Measurements from ENCODE around the gene LNPEP. TPM values are rescaled to one million over a fixed set of nuclear protein-coding genes. Genes with fewer than 3 reads are reported as not detected.

Gene LNPEP
- total RNA-seq, 1 donor from 2014 or later: 40.8 TPM

GRCh38 chr5:97056263-97056662 lies 120.4 kb downstream of the LNPEP start:
- Mint-ChIP-seq H3K9me3 (ENCODE audit: unreplicated experiment) (peaks cover 23% of the 10 kb centered on the region), H3K27ac (ENCODE audit: unreplicated experiment) (no peak overlapping the region), H3K4me1 (ENCODE audit: unreplicated experiment) (peaks cover 2% of the 10 kb centered on the region), H3K4me3 (ENCODE audit: unreplicated experiment) (no peak overlapping the region), H3K36me3 (ENCODE audit: unreplicated experiment) (no peaks in the 10 kb centered on the region), H3K27me3 (ENCODE audit: unreplicated experiment) (peaks cover 54% of the 10 kb centered on the region)
- no peak for DNase-seq (ENCODE audit: extremely low spot score, unreplicated experiment)
- TF ChIP-seq, protein P1, sequence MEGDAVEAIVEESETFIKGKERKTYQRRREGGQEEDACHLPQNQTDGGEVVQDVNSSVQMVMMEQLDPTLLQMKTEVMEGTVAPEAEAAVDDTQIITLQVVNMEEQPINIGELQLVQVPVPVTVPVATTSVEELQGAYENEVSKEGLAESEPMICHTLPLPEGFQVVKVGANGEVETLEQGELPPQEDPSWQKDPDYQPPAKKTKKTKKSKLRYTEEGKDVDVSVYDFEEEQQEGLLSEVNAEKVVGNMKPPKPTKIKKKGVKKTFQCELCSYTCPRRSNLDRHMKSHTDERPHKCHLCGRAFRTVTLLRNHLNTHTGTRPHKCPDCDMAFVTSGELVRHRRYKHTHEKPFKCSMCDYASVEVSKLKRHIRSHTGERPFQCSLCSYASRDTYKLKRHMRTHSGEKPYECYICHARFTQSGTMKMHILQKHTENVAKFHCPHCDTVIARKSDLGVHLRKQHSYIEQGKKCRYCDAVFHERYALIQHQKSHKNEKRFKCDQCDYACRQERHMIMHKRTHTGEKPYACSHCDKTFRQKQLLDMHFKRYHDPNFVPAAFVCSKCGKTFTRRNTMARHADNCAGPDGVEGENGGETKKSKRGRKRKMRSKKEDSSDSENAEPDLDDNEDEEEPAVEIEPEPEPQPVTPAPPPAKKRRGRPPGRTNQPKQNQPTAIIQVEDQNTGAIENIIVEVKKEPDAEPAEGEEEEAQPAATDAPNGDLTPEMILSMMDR (IDR thresholded peaks at IDR 0.05): no peak

DNA sequence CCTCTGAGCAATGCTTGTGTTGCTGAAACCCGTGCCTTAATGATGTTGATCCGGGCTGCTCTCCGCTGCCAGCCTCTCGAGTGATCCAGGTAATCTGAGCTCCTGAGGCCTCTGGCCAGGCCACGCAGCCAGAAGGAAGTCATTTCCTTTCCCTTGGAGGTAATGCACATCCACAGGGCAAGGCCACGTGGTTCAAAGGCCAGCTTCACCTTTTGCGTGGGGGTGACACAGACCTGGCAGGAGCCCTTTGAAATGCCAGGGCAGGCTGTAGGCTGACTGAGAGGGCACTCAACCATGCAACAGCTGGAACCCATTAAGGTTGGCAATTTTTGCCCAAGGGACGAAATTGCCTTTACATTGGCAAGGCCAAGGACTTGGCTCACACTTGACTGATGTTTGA lies 126.2 kb downstream of the LNPEP start:
- H3K9me3 Mint-ChIP-seq (ENCODE audit: unreplicated experiment): peaks cover 9% of the 10 kb centered on the region
- no peaks in the 10 kb centered on the region for H3K36me3 Mint-ChIP-seq (ENCODE audit: unreplicated experiment)
- peaks cover 18% of the 10 kb centered on the region for H3K27me3 Mint-ChIP-seq (ENCODE audit: unreplicated experiment)
- TF ChIP-seq, protein P1 (IDR thresholded peaks at IDR 0.05): no peak
- no peak for DNase-seq (ENCODE audit: extremely low spot score, unreplicated experiment)
- H3K4me1 Mint-ChIP-seq (ENCODE audit: unreplicated experiment): peaks cover 8% of the 10 kb centered on the region
- H3K27ac Mint-ChIP-seq (ENCODE audit: unreplicated experiment): no peak overlapping the region
- no peak overlapping the region for H3K4me3 Mint-ChIP-seq (ENCODE audit: unreplicated experiment)

DNA sequence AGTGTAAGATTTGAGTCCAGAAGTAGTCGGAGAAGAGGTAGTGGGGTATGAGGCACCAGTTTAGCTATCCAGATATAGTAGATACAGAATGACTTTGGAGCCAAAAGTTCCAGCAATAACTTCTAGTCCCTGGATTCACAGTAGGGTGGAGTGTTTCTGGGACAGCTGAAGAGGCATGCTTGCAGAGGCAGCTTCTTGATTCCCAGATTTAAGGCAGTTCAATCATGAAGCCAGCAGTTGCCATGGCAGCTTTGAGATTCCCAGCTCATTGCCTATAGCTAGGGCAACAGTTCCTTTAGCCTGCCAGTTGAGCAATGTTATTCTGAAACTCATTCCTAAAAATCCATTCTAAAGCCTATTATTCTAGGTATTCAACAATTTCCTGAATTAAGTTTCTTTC lies 127.4 kb downstream of the LNPEP start:
- no peak for DNase-seq (ENCODE audit: extremely low spot score, unreplicated experiment)
- Mint-ChIP-seq H3K27me3 (ENCODE audit: unreplicated experiment) (peaks cover 10% of the 10 kb centered on the region), H3K4me1 (ENCODE audit: unreplicated experiment) (peaks cover 15% of the 10 kb centered on the region), H3K27ac (ENCODE audit: unreplicated experiment) (no peak overlapping the region), H3K4me3 (ENCODE audit: unreplicated experiment) (no peak overlapping the region), H3K36me3 (ENCODE audit: unreplicated experiment) (no peaks in the 10 kb centered on the region), H3K9me3 (ENCODE audit: unreplicated experiment) (peaks cover 7% of the 10 kb centered on the region)
- TF ChIP-seq, protein P1 (IDR thresholded peaks at IDR 0.05): no peak

DNA sequence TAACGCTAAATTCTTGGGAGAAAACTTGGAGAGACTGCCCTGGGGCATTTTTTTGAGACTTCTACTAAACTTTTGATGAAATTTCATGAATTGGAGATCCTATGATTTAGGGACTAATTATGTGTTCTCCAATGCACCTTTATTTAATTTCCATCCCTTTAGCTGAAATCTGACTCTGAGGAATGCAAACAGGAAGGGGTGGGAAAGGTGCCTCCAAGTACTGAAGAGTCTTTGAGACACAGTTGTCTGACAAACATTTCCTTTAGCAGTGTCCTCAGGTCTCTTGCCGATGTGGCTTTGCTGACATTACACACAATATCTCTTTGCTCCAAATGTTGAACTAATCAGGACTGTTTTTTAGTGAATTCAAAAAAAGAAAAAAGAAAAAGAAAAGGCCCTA lies 129.6 kb downstream of the LNPEP start:
- Mint-ChIP-seq H3K9me3 (ENCODE audit: unreplicated experiment) (no peaks in the 10 kb centered on the region), H3K27me3 (ENCODE audit: unreplicated experiment) (no peaks in the 10 kb centered on the region), H3K27ac (ENCODE audit: unreplicated experiment) (no peak overlapping the region), H3K36me3 (ENCODE audit: unreplicated experiment) (no peaks in the 10 kb centered on the region), H3K4me3 (ENCODE audit: unreplicated experiment) (no peak overlapping the region), H3K4me1 (ENCODE audit: unreplicated experiment) (peaks cover 15% of the 10 kb centered on the region)
- TF ChIP-seq, protein P1 (IDR thresholded peaks at IDR 0.05): no peak
- DNase-seq (ENCODE audit: extremely low spot score, unreplicated experiment): no peak

- Mint-ChIP-seq H3K27ac (ENCODE audit: unreplicated experiment) (peak overlapping the region; percentile 31), H3K27me3 (ENCODE audit: unreplicated experiment) (no peaks in the 10 kb centered on the region), H3K4me1 (ENCODE audit: unreplicated experiment) (peaks cover 13% of the 10 kb centered on the region), H3K4me3 (ENCODE audit: unreplicated experiment) (no peak overlapping the region), H3K9me3 (ENCODE audit: unreplicated experiment) (no peaks in the 10 kb centered on the region), H3K36me3 (ENCODE audit: unreplicated experiment) (no peaks in the 10 kb centered on the region)
- DNase-seq (ENCODE audit: extremely low spot score, unreplicated experiment): no peak
- TF ChIP-seq, protein P1 (IDR thresholded peaks at IDR 0.05): no peak
Observed at GRCh38 chr5:97067296-97067850, 131.5 kb downstream of the LNPEP start.

Data from osteocyte (in vitro differentiated cells).